HEK293 (cell line): Measurements from ENCODE around the gene KCND2.

Experiments used
- CTCF ChIA-PET: fragments of 350-600 bp; formaldehyde crosslinking; extraction: SDS; loops from one replicate; lab custom pipeline; 2021; ENCODE audit warnings: antibody characterized with exemption; lab: Yijun Ruan, JAX
- POLR2A ChIA-PET: fragments of 300-600 bp; formaldehyde crosslinking; extraction: SDS; loops from one replicate; lab custom pipeline; 2020; ENCODE audit warnings: antibody characterized with exemption, inconsistent platforms; lab: Yijun Ruan, JAX
- H3K27ac ChIP-seq: fragments of 200-500 bp; sonication (Bioruptor generic); 2 replicates; pipeline ENCODE4 v1.5.1; 2014; ENCODE audit warnings: low read depth, low read length, control low read depth, inconsistent platforms; ENCODE audit errors: extremely low read depth
- H3K36me3 ChIP-seq, 2 experiments: fragments of 200-500 bp in 1 of 2; sonication (Bioruptor generic) in 1 of 2; 1 replicate in 1 of 2; 2 replicates in 1 of 2; pipeline ENCODE4 v1.5.1; 2014 to 2017; ENCODE audit warnings: inconsistent platforms in 2 of 2, low read length in 2 of 2; ENCODE audit not compliant: control insufficient read depth in 2 of 2, insufficient read depth in 1 of 2
- H3K4me1 ChIP-seq: fragments of 200-500 bp; sonication (Bioruptor generic); 2 replicates; pipeline ENCODE4 v1.5.1; 2014; ENCODE audit warnings: mild to moderate bottlenecking, low read length, inconsistent platforms; ENCODE audit not compliant: control insufficient read depth, insufficient read depth
- H3K4me3 ChIP-seq: 2 replicates; pipeline ENCODE4 v1.5.1; 2011; ENCODE audit warnings: low read depth, mild to moderate bottlenecking, control low read depth, low read length, moderate library complexity
- H3K9me3 ChIP-seq: fragments of 200-500 bp; sonication (Bioruptor generic); 2 replicates; pipeline ENCODE4 v1.5.1; 2014; ENCODE audit warnings: low read depth, low read length, inconsistent platforms; ENCODE audit not compliant: control insufficient read depth, insufficient read depth
- OSR2 ChIP-seq: fragments of 450-650 bp; formaldehyde crosslinking; IDR thresholded peaks from 2 replicates; pipeline ENCODE4 v1.5.1; 2016; ENCODE audit warnings: missing biosample characterization, missing genetic modification characterization
- YY1 ChIP-seq: fragments of 450-650 bp; formaldehyde crosslinking; IDR thresholded peaks from 2 replicates; pipeline ENCODE4 v1.5.1; 2018; ENCODE audit warnings: missing biosample characterization, missing genetic modification characterization
- ZNF132 ChIP-seq: fragments of 450-650 bp; formaldehyde crosslinking; IDR thresholded peaks from 2 replicates; pipeline ENCODE4 v1.5.1; 2017; ENCODE audit warnings: missing biosample characterization, missing genetic modification characterization, borderline replicate concordance
- ZNF146 ChIP-seq: fragments of 450-650 bp; formaldehyde crosslinking; IDR thresholded peaks from 2 replicates; pipeline ENCODE4 v1.5.1; 2016; ENCODE audit warnings: missing biosample characterization, missing genetic modification characterization
- ZNF155 ChIP-seq: fragments of 450-650 bp; formaldehyde crosslinking; IDR thresholded peaks from 2 replicates; pipeline ENCODE4 v1.5.1; 2016; ENCODE audit warnings: missing biosample characterization, missing genetic modification characterization
- ZNF184 ChIP-seq: fragments of 450-650 bp; IDR thresholded peaks from 2 replicates; pipeline ENCODE4 v1.5.1; 2018; ENCODE audit warnings: missing biosample characterization, mild to moderate bottlenecking, missing genetic modification characterization
- ZNF214 ChIP-seq: fragments of 450-650 bp; formaldehyde crosslinking; IDR thresholded peaks from 2 replicates; pipeline ENCODE4 v1.5.1; 2017; ENCODE audit warnings: missing biosample characterization, mild to moderate bottlenecking, missing genetic modification characterization, borderline replicate concordance
- ZNF302 ChIP-seq: fragments of 450-650 bp; formaldehyde crosslinking; IDR thresholded peaks from 2 replicates; pipeline ENCODE4 v1.5.1; 2016; ENCODE audit warnings: missing biosample characterization, missing genetic modification characterization, low read depth
- ZNF394 ChIP-seq: fragments of 450-650 bp; formaldehyde crosslinking; IDR thresholded peaks from 2 replicates; pipeline ENCODE4 v1.5.1; 2016; ENCODE audit warnings: missing biosample characterization, missing genetic modification characterization, mild to moderate bottlenecking, moderate library complexity, borderline replicate concordance
- ZNF529 ChIP-seq: fragments of 450-650 bp; formaldehyde crosslinking; IDR thresholded peaks from 2 replicates; pipeline ENCODE4 v1.5.1; 2017; ENCODE audit warnings: missing genetic modification characterization, missing biosample characterization; ENCODE audit not compliant: insufficient replicate concordance
- ZNF549 ChIP-seq: fragments of 450-650 bp; IDR thresholded peaks from 2 replicates; pipeline ENCODE4 v1.5.1; 2018; ENCODE audit warnings: missing biosample characterization, missing genetic modification characterization, mild to moderate bottlenecking, inconsistent platforms, moderate library complexity
- ZNF560 ChIP-seq: fragments of 450-650 bp; formaldehyde crosslinking; IDR thresholded peaks from 2 replicates; pipeline ENCODE4 v1.5.1; 2017; ENCODE audit warnings: missing biosample characterization, missing genetic modification characterization, borderline replicate concordance
- ZNF670 ChIP-seq: fragments of 450-650 bp; formaldehyde crosslinking; IDR thresholded peaks from 2 replicates; pipeline ENCODE4 v1.5.1; 2016; ENCODE audit warnings: missing biosample characterization, missing genetic modification characterization, low read depth
- ZNF776 ChIP-seq: fragments of 450-650 bp; formaldehyde crosslinking; IDR thresholded peaks from 2 replicates; pipeline ENCODE4 v1.5.0; 2017; ENCODE audit warnings: missing biosample characterization, missing genetic modification characterization, borderline replicate concordance
- ZNF791 ChIP-seq: fragments of 450-650 bp; formaldehyde crosslinking; IDR thresholded peaks from 2 replicates; pipeline ENCODE4 v1.5.1; 2016; ENCODE audit warnings: missing biosample characterization, missing genetic modification characterization
- ZSCAN23 ChIP-seq: fragments of 450-650 bp; formaldehyde crosslinking; IDR thresholded peaks from 2 replicates; pipeline ENCODE4 v1.5.1; 2016; ENCODE audit warnings: missing biosample characterization, missing genetic modification characterization
- TF ChIP-seq, protein P1 (sequence below): fragments of 450-650 bp; formaldehyde crosslinking; IDR thresholded peaks from 2 replicates; pipeline ENCODE4 v1.5.1; 2016; ENCODE audit warnings: missing biosample characterization, missing genetic modification characterization
- TF ChIP-seq, protein P2 (sequence below): fragments of 450-650 bp; formaldehyde crosslinking; IDR thresholded peaks from 2 replicates; pipeline ENCODE4 v1.5.1; 2017; ENCODE audit warnings: missing biosample characterization, mild to moderate bottlenecking, missing genetic modification characterization, moderate library complexity
- TF ChIP-seq, protein P3 (sequence below): fragments of 450-650 bp; formaldehyde crosslinking; IDR thresholded peaks from 2 replicates; pipeline ENCODE4 v1.5.1; 2016; ENCODE audit warnings: missing biosample characterization, missing genetic modification characterization, low read depth

The KCND2 gene

DNA sequence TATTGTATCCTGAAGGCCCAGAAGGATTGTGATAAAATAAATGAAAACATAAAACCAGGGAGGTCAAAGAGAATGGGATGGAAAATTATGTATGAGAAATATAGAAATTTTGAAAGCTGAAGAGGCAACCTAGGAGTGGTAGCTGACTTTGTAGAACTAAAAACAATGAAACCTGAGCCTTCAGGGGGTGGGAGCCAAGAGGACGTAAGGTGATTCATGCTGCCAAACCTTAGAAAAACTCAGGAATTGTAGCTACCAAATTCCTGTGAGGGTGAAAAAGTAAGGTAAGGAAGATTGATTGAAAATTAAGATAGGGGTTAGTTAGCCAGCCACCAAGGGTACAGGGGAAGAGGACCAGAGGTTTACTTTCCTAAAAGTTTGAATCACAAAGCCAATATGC, 213.2 kb downstream of the KCND2 start:
- no peaks in the 10 kb centered on the region for H3K9me3 ChIP-seq
- no peaks in the 10 kb centered on the region for H3K36me3 ChIP-seq
- no peak for TF ChIP-seq ZNF155 (tag by site-specific recombination)
- TF ChIP-seq ZNF776 = no peak
- TF ChIP-seq YY1 (tag by site-specific recombination) = no peak
- no peak for TF ChIP-seq ZNF670 (tag by site-specific recombination)
- TF ChIP-seq ZNF394 (tag by site-specific recombination) = no peak
- TF ChIP-seq ZNF132 = no peak
- TF ChIP-seq ZSCAN23 (tag by site-specific recombination) = no peak
- TF ChIP-seq ZNF146 (tag by site-specific recombination) = no peak
- TF ChIP-seq OSR2 (tag by site-specific recombination) = no peak
- TF ChIP-seq ZNF302 (tag by site-specific recombination) = no peak
- TF ChIP-seq ZNF214 (tag by site-specific recombination) = no peak
- TF ChIP-seq ZNF560 = no peak
- TF ChIP-seq ZNF529 = no peak
- TF ChIP-seq, protein P1, sequence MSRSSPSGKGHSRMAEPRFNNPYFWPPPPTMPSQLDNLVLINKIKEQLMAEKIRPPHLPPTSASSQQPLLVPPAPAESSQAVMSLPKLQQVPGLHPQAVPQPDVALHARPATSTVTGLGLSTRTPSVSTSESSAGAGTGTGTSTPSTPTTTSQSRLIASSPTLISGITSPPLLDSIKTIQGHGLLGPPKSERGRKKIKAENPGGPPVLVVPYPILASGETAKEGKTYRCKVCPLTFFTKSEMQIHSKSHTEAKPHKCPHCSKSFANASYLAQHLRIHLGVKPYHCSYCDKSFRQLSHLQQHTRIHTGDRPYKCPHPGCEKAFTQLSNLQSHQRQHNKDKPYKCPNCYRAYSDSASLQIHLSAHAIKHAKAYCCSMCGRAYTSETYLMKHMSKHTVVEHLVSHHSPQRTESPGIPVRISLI = no peak
- no peak for TF ChIP-seq ZNF184 (tag by site-specific recombination)
- TF ChIP-seq ZNF549 (tag by site-specific recombination) = no peak
- TF ChIP-seq ZNF791 (tag by site-specific recombination) = no peak
- ChIA-PET POLR2A (no interaction called here), CTCF (interaction anchor here (0.8 kb wide), 1 partner anchor 69 kb away, joined by 4 read pairs; no protein-coding TSS in a partner anchor)
- H3K4me1 ChIP-seq = no peaks in the 10 kb centered on the region; the same call in 1 of the 2 replicates
- no peak overlapping the region for H3K4me3 ChIP-seq
- no peak overlapping the region for H3K27ac ChIP-seq

DNA sequence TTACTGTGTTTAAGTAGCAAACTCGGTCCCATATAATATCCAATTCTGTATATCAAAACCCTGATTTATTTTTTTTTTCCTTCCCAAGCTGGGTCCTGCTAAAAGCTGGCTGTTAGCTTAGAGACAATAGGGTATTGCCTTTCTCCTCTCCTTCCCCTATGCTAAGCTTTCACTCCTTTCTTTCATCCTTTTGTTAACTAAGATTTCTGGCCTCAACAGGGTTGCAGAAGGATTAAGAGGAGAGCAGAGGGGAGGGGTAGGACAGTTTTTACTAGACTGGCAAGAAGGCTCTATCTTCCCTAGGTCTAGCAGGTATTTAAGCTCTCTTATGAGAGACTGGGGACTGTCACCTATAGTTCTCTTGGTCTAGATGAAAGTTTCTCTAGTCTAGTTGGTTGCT, 229.2 kb downstream of the KCND2 start:
- H3K36me3 ChIP-seq = no peaks in the 10 kb centered on the region
- CTCF ChIA-PET = no interaction called here
- TF ChIP-seq ZNF214 (tag by site-specific recombination) = no peak
- TF ChIP-seq, protein P2, sequence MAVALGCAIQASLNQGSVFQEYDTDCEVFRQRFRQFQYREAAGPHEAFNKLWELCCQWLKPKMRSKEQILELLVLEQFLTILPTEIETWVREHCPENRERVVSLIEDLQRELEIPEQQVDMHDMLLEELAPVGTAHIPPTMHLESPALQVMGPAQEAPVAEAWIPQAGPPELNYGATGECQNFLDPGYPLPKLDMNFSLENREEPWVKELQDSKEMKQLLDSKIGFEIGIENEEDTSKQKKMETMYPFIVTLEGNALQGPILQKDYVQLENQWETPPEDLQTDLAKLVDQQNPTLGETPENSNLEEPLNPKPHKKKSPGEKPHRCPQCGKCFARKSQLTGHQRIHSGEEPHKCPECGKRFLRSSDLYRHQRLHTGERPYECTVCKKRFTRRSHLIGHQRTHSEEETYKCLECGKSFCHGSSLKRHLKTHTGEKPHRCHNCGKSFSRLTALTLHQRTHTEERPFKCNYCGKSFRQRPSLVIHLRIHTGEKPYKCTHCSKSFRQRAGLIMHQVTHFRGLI (tag by site-specific recombination) = no peak
- TF ChIP-seq, protein P3, sequence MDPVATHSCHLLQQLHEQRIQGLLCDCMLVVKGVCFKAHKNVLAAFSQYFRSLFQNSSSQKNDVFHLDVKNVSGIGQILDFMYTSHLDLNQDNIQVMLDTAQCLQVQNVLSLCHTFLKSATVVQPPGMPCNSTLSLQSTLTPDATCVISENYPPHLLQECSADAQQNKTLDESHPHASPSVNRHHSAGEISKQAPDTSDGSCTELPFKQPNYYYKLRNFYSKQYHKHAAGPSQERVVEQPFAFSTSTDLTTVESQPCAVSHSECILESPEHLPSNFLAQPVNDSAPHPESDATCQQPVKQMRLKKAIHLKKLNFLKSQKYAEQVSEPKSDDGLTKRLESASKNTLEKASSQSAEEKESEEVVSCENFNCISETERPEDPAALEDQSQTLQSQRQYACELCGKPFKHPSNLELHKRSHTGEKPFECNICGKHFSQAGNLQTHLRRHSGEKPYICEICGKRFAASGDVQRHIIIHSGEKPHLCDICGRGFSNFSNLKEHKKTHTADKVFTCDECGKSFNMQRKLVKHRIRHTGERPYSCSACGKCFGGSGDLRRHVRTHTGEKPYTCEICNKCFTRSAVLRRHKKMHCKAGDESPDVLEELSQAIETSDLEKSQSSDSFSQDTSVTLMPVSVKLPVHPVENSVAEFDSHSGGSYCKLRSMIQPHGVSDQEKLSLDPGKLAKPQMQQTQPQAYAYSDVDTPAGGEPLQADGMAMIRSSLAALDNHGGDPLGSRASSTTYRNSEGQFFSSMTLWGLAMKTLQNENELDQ (tag by site-specific recombination) = no peak
- TF ChIP-seq, all 188 proteins: peak for 0
- POLR2A ChIA-PET = no interaction called here
- no peak overlapping the region for H3K4me3 ChIP-seq
- no peak overlapping the region for H3K27ac ChIP-seq
- no peaks in the 10 kb centered on the region for H3K9me3 ChIP-seq
- no peaks in the 10 kb centered on the region for H3K4me1 ChIP-seq
